ENCODE measurements around the gene JSRP1.

GRCh38 chr19:2248136-2249009, 7.8 kb downstream of the JSRP1 start:
- TF ChIP-seq YY1 (IDR thresholded peaks at IDR 0.05; ENCODE audit: low read depth) (no peak), CEBPB (IDR thresholded peaks at IDR 0.05) (no peak), CREB1 (IDR thresholded peaks at IDR 0.05; ENCODE audit: low read depth) (no peak), REST (IDR thresholded peaks at IDR 0.05; ENCODE audit: low read depth) (no peak), ZBTB7A (IDR thresholded peaks at IDR 0.05; ENCODE audit: low read depth) (no peak; the same call in 1 of the 2 replicates), EP300 (IDR thresholded peaks at IDR 0.05; ENCODE audit: borderline replicate concordance) (no peak), USF1 (IDR thresholded peaks at IDR 0.05) (no peak), MAX (IDR thresholded peaks at IDR 0.05) (no peak), FOXM1 (IDR thresholded peaks at IDR 0.05; ENCODE audit: borderline replicate concordance, low read depth) (no peak), TAF1 (IDR thresholded peaks at IDR 0.05; ENCODE audit: low read depth) (no peak), EGR1 (IDR thresholded peaks at IDR 0.05) (no peak)

Measured in Ishikawa (cell line).